Transverse colon (tissue), 3 donors: Measurements from ENCODE around the gene THEM4.

Experiments
- CTCF ChIP-seq, 5 experiments: fragments of 200-600 bp in 3 of 5; fragments of 450-650 bp in 2 of 5; sonication (generic) in 3 of 5; IDR thresholded peaks; 1 replicate in 2 of 5; 2 replicates in 3 of 5; pipeline ENCODE4 v1.5.1; 2016 to 2017; ENCODE audit warnings: antibody characterized with exemption in 5 of 5, inconsistent platforms in 3 of 5, mild to moderate bottlenecking in 2 of 5, moderate library complexity in 1 of 5
- EP300 ChIP-seq: sonication (generic); formaldehyde crosslinking; IDR thresholded peaks from one replicate; pipeline ENCODE4 v1.6.1; 2017; ENCODE audit warnings: antibody characterized with exemption, low read depth
- POLR2A ChIP-seq: fragments of 450-650 bp; IDR thresholded peaks from one replicate; pipeline ENCODE4 v1.6.1; 2016; ENCODE audit warnings: antibody characterized with exemption, mild to moderate bottlenecking, moderate library complexity

DNA sequence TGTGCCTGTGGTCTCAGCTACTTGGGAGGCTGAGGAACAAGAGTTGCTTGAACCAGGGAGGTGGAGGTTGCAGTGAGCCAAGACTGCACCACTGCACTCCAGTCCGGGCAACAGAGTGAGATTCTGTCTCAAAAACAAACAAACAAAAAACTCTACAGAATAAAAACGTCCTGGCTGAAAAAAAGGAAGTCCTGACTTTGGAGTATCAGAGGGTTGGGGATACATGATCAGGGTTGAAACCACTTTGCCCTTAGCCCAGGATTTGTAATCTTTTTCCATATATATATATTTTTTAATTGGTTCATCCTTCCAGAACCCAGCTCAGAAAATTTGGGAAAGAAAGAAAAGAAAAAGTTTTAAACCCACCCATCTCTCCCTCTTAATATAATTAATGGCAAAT lies 6.5 kb downstream of the THEM4 start:
- no peak for TF ChIP-seq CTCF (IDR thresholded peaks at IDR 0.05)
- no peak for TF ChIP-seq EP300
- TF ChIP-seq POLR2A = no peak
